Nephron progenitor cell (in vitro differentiated cells): ENCODE data around the gene MANBA.

Experiments
- DNase-seq: peaks from one replicate; pipeline ENCODE4 v3.0.0; 2021
- H3K27ac Mint-ChIP-seq: 2 replicates; pipeline ENCODE4 v1.8.0; 2021; ENCODE audit warnings: mild to moderate bottlenecking, moderate library complexity, mixed read lengths
- H3K27me3 Mint-ChIP-seq: 2 replicates; pipeline ENCODE4 v1.8.0; 2021; ENCODE audit warnings: mild to moderate bottlenecking, low read depth, mixed read lengths; ENCODE audit not compliant: poor library complexity
- H3K36me3 Mint-ChIP-seq: 2 replicates; pipeline ENCODE4 v1.8.0; 2021; ENCODE audit warnings: low read depth, mixed read lengths
- H3K4me1 Mint-ChIP-seq: 2 replicates; pipeline ENCODE4 v1.8.0; 2021; ENCODE audit warnings: mixed read lengths
- H3K4me3 Mint-ChIP-seq: 2 replicates; pipeline ENCODE4 v1.8.0; 2021; ENCODE audit warnings: mild to moderate bottlenecking, moderate library complexity, mixed read lengths
- H3K9me3 Mint-ChIP-seq: 2 replicates; pipeline ENCODE4 v1.8.0; 2021; ENCODE audit warnings: mild to moderate bottlenecking, moderate library complexity, mixed read lengths
- TF ChIP-seq, protein P1 (sequence below): fragments of 200-600 bp; sonication (generic); IDR thresholded peaks from 2 replicates; pipeline ENCODE4 v1.5.0; 2021; ENCODE audit warnings: antibody characterized with exemption

MANBA gene

DNA sequence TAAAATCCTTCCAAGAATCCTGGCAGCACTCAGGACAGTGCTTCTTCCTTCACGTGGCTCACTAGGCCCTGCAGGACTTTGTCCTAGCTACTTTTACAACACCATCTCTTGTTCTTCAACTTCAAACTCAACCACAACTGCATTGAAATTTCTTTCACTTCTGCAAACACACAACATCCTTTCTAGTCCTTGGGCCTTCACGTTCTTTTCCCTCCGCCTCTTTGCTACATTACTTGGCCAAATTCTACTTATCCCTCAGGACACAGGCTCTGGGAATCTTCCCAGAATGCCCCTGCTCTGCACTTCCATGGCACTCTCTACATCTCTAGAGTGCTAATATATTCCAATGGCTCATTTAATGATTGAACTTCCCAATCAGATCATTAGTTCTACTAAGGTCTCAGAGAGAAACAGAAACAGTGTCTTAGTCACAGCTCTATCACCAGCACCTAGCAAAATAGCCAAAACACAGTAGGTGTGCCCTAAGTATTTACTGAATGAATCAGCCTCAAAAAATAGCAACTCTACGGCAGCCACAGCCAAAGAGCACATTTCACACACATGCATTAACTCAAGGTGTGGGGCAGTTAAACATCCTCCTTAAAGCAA, 73.3 kb downstream of the MANBA start:
- Mint-ChIP-seq H3K4me1 (no peaks in the 10 kb centered on the region), H3K4me3 (no peak overlapping the region), H3K27ac (no peak overlapping the region)

DNA sequence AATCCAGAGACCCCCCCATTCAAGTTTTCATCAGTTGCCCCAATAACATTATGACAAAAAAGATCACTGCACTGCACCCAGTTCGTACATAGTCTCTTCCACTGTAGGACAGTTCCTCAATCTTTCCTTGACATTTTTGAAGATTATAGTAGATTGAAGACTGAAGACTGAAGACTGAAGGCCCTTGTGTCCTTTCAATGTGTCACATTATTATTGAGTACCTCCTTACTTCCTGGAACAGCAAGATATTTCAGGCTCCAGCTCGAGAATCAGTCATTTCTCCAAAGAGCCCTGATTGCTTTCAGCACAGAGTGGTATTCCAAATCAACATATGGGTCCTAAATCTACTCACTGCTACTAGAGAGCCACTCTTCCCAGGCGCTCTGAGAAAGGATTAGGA, 75.0 kb downstream of the MANBA start:
- H3K27ac Mint-ChIP-seq: no peak overlapping the region
- H3K9me3 Mint-ChIP-seq: no peaks in the 10 kb centered on the region
- no peaks in the 10 kb centered on the region for H3K27me3 Mint-ChIP-seq
- TF ChIP-seq, protein P1, sequence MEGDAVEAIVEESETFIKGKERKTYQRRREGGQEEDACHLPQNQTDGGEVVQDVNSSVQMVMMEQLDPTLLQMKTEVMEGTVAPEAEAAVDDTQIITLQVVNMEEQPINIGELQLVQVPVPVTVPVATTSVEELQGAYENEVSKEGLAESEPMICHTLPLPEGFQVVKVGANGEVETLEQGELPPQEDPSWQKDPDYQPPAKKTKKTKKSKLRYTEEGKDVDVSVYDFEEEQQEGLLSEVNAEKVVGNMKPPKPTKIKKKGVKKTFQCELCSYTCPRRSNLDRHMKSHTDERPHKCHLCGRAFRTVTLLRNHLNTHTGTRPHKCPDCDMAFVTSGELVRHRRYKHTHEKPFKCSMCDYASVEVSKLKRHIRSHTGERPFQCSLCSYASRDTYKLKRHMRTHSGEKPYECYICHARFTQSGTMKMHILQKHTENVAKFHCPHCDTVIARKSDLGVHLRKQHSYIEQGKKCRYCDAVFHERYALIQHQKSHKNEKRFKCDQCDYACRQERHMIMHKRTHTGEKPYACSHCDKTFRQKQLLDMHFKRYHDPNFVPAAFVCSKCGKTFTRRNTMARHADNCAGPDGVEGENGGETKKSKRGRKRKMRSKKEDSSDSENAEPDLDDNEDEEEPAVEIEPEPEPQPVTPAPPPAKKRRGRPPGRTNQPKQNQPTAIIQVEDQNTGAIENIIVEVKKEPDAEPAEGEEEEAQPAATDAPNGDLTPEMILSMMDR: no peak
- H3K4me1 Mint-ChIP-seq: no peaks in the 10 kb centered on the region
- no peak overlapping the region for H3K4me3 Mint-ChIP-seq
- DNase-seq: no peak
- H3K36me3 Mint-ChIP-seq: peaks cover 11% of the 10 kb centered on the region

More for the DNA sequence above, 73.3 kb downstream of the MANBA start:
- no peak for DNase-seq
- Mint-ChIP-seq H3K36me3 (peaks cover 7% of the 10 kb centered on the region), H3K9me3 (no peaks in the 10 kb centered on the region), H3K27me3 (no peaks in the 10 kb centered on the region)
- TF ChIP-seq, protein P1: no peak

DNA sequence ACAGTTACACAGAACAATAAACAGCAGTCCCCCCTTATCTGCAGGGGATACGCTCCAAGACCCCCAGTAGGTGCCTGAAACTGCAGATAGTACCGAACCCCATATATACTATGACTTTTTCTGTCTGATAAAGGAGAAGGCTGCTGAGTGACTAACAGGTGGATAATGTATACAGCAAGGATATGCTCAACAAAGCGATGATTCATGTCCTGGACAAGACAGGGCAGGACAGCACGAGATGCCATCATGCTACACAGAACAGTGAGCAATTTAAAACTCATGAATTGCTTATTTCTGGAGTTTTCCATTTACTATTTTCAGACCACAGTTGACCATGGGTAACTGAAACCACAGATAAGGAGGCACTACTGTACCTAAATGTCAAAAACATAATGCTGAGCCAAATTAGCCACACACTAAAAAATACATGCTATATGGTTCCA, 76.1 kb downstream of the MANBA start:
- TF ChIP-seq, protein P1: no peak
- Mint-ChIP-seq H3K27me3 (no peaks in the 10 kb centered on the region), H3K4me1 (no peaks in the 10 kb centered on the region), H3K36me3 (peaks cover 7% of the 10 kb centered on the region), H3K9me3 (no peaks in the 10 kb centered on the region), H3K4me3 (no peak overlapping the region), H3K27ac (no peak overlapping the region)
- DNase-seq: no peak

DNA sequence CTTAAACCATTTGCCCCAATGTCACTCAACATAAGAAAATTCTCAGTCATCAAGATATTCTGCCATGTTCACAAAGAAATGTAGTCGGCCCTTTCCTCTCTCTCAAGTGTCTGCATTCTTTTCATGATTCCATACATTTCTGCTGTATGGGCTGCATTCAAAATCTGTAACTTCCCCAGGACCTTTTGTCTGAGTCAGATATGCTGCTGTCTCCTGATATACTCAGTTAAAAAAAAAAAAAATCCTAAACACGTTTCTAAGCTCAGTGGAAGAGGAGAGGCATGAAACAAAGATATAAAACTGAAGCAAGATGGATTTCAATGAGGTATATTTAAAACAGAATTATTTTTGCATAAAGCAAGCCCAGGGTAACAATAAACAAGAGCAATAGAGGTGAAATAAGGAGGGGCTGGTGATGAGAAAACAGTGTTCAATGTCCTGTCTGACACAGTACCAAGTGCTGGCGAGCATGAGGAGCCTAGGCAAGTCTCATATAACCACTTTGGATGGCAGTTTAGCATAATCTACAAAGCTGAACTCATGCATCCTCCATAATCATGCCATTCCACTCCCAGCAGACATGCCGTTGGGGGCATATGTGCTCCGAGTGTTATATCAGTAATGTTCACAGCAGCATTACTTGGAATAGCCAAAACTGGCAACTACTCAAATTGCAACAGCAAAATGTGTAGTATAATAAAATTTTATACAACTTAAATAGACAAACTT, 76.7 kb downstream of the MANBA start:
- no peaks in the 10 kb centered on the region for H3K27me3 Mint-ChIP-seq

DNA sequence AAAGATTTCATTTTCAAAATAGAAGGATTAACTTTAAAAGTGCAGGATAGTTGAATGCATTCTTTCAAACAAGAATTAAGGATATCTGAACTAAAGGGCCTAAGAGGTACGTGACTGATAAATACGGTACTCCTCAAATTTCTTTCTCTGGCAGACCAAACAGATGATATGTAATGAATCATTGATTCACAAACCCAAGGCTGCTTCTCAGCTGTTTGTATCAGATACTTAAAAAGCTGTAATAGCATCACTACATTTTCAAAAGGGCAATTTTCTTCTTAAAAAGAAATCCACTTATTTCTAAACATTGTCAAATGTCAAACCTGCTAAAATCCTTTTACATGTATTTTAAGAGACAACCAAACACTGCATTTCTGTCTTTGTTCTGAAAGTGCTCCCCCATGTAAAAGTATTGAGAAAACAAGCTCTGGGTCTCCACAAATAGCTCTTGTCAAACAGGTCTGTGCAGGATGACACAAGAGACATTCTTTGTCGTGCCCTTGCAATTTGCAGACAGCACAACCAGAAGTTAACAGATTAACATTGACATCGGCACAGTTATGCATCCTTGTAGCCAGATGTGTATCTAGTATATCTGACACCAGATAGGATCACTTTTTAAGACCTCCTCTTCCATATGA, 82.0 kb downstream of the MANBA start:
- no peak overlapping the region for H3K4me3 Mint-ChIP-seq
- no peaks in the 10 kb centered on the region for H3K4me1 Mint-ChIP-seq
- no peak overlapping the region for H3K27ac Mint-ChIP-seq
- no peaks in the 10 kb centered on the region for H3K27me3 Mint-ChIP-seq
- TF ChIP-seq, protein P1: no peak
- DNase-seq: no peak
- H3K9me3 Mint-ChIP-seq: no peaks in the 10 kb centered on the region
- H3K36me3 Mint-ChIP-seq: peaks cover 7% of the 10 kb centered on the region

More for the DNA sequence above, 76.7 kb downstream of the MANBA start:
- peaks cover 7% of the 10 kb centered on the region for H3K36me3 Mint-ChIP-seq
- H3K9me3 Mint-ChIP-seq: no peaks in the 10 kb centered on the region
- H3K4me1 Mint-ChIP-seq: no peaks in the 10 kb centered on the region
- DNase-seq: no peak
- H3K4me3 Mint-ChIP-seq: no peak overlapping the region
- TF ChIP-seq, protein P1: no peak
- no peak overlapping the region for H3K27ac Mint-ChIP-seq
